ENCODE measurements around the gene BRD1. TPM values are rescaled to one million over a fixed set of nuclear protein-coding genes. Genes with fewer than 3 reads are reported as not detected.

BRD1 gene
- total and polyA plus RNA-seq, 9 of the 15 experiments (the other 6 are each of a cell fraction or from before 2014, with no cell fraction given), result 0.42 to 17.6 (median 5.5) TPM

GRCh38 chr22:49769691-49770546 lies 57.8 kb downstream of the BRD1 start:
- TF ChIP-seq HCFC1 (IDR thresholded peaks at IDR 0.05; ENCODE audit: low read depth, low read length) (no peak), CBFA2T2 (conservative IDR thresholded peaks at IDR 0.05) (no peak), RBM22 (IDR thresholded peaks at IDR 0.05; ENCODE audit: low read depth, low read length, poor library complexity, severe bottlenecking) (peak; percentile 1), THRA (IDR thresholded peaks at IDR 0.05) (no peak), ZNF134 (CRISPR knock-in tag; conservative IDR thresholded peaks at IDR 0.05) (no peak), GTF2B (IDR thresholded peaks at IDR 0.05; ENCODE audit: extremely low read depth, insufficient read length) (no peak), RBFOX2 (IDR thresholded peaks at IDR 0.05; ENCODE audit: low read depth, low read length) (no peak), ZNF24 (IDR thresholded peaks at IDR 0.05) (no peak)
- Histone ChIP-seq H3K79me2 (ENCODE audit: control insufficient read depth, insufficient read depth, low read length) (no peaks in the 10 kb centered on the region), H4K20me1 (replicated peaks; ENCODE audit: control insufficient read depth, insufficient read depth, low read length) (no peaks in the 10 kb centered on the region), H3K9me1 (ENCODE audit: control insufficient read depth, insufficient read depth, low read length) (no peaks in the 10 kb centered on the region), H2AFZ (ENCODE audit: low read depth, low read length) (no peak overlapping the region), H3K36me3 (ENCODE audit: control insufficient read depth, insufficient read depth, low read length) (peaks cover 14% of the 10 kb centered on the region; the same call in 1 of the 3 replicates), H3K9ac (ENCODE audit: insufficient read depth in 1 of 2, low read depth in 2 of 2, low read length in 2 of 2) (no peak overlapping the region; a peak in 1 of 4 replicates), H3K27me3 (ENCODE audit: control insufficient read depth in 2 of 2, insufficient read depth in 2 of 2, low read length in 2 of 2) (no peaks in the 10 kb centered on the region), H3K9me3 (replicated peaks; ENCODE audit: control insufficient read depth, insufficient read depth, low read depth, low read length) (peaks cover 3% of the 10 kb centered on the region), H3K4me2 (ENCODE audit: insufficient read depth, low read length) (no peak overlapping the region), H3K27ac (ENCODE audit: extremely low read depth, low read depth, low read length) (no peak overlapping the region), H3K4me1 (replicated peaks in 1 of 2; ENCODE audit: control insufficient read depth in 2 of 2, insufficient read depth in 2 of 2, low read length in 2 of 2) (peaks cover 0 to 19% of the 10 kb centered on the region in 2 experiments; a peak in 2 of 5 replicates), H3K4me3 (no peak overlapping the region)
- 60% methylated on average over 15 of the region's 22 CpGs for WGBS (ENCODE audit: insufficient coverage, low coverage, missing lambda C conversion rate)
- in situ Hi-C loops (cut with MboI) (loop anchor here (5.0 kb wide), 2 partner anchors 152 to 262 kb away; no protein-coding TSS in a partner anchor), intact Hi-C loops (cut with micrococcal nuclease) (loop anchor here (5.0 kb wide), 2 partner anchors 147 to 262 kb away; partner anchors contain the start of genes ALG12 and CRELD2)
- ChIA-PET POLR2A (no interaction called here), CTCF (ENCODE audit: low intra/inter-chr PET ratio) (no interaction called here)
- DNase-seq (ENCODE audit: extremely low read depth in 1 of 4, low spot score in 3 of 4) (no peak), FAIRE-seq (no peak), ATAC-seq (no peak)
- BruUV-seq (replicated peaks), result no TSS peak

All from K562 (cell line).